Measurements from ENCODE around the gene SIAH3. TPM values are rescaled to one million over a fixed set of nuclear protein-coding genes. Genes with fewer than 3 reads are reported as not detected.

Gene SIAH3, protein sequence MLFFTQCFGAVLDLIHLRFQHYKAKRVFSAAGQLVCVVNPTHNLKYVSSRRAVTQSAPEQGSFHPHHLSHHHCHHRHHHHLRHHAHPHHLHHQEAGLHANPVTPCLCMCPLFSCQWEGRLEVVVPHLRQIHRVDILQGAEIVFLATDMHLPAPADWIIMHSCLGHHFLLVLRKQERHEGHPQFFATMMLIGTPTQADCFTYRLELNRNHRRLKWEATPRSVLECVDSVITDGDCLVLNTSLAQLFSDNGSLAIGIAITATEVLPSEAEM
- total RNA-seq (1 to 10 TPM in 2 of 5 experiments, under 1 TPM in 3; 0.15 to 2.6 (median 0.61) TPM), polyA plus RNA-seq (under 1 TPM; 0.13 to 0.17 TPM), total RNA-seq (2.0 reads per million, percentile 9 among the genes with 10 or more reads in this experiment)

DNA sequence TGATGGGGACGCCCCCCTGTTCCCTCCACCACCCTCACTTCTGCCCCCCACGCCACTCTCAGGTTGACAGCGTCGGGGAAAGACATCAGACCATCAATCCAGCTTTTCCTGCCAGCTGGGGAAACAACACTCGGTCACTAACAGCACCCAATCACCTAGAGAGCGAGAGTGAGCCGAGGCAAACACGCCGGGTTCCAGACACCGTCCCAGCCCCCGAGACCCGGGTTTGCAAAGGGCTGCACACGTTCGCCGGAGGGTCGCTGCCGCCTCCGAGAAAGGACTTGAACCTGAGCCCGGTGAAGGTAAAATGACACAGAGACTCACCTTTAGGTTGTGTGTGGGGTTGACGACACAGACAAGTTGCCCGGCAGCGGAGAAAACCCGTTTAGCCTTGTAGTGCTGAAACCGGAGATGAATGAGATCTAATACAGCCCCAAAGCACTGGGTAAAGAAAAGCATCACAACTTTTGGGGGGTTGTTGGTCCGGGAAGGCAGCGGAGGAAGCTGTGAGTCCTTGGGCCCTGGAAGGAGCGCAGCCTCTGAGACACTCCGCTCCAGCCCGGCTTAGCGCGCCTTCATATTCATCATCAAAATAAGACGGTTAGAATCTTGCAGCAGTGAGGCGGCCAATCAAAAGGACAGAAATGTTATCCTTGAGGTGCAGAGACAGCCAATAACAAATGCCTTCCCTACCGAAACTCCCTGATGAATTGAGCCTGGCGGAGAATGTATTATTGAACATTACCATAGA is at the start of gene SIAH3:
Gene SIAH3, minus strand, starts transcription at position 583 of the 751 bp plus-strand sequence. Its CDS starts 124 bp downstream, at position 459.
- Histone ChIP-seq H3K36me3 (ENCODE audit: control insufficient read depth in 2 of 3, insufficient read depth in 3 of 3, low read length in 3 of 3) (no peaks in the 10 kb centered on the region), H3K4me1 (ENCODE audit: control insufficient read depth in 2 of 2, insufficient read depth in 2 of 2, low read length in 2 of 2) (peaks cover 29 to 45% of the 10 kb centered on the region in 2 donors), H3K9me3 (ENCODE audit: control insufficient read depth in 2 of 3, low read length in 3 of 3) (peaks cover 0 to 4% (median 0%) of the 10 kb centered on the region in 3 experiments), H3K27me3 (ENCODE audit: control insufficient read depth in 2 of 2, insufficient read depth in 2 of 2, low read length in 2 of 2) (peaks cover 0 to 4% of the 10 kb centered on the region in 2 donors), H3K27ac (ENCODE audit: low read depth, low read length) (peak within 1 kb of the TSS; percentile 61), H3K4me3 (ENCODE audit: low read length) (peak within 1 kb of the TSS; percentile 57)
- Mint-ChIP-seq H3K27ac (peak within 1 kb of the TSS in 8 of 9 donors; percentile 72 to 96 (median 90)), H3K27me3 (peaks cover 0 to 71% (median 5%) of the 10 kb centered on the region in 5 donors), H3K4me3 (peak within 1 kb of the TSS; percentile 75 to 94 (median 90)), H3K4me1 (peaks cover 35 to 56% (median 55%) of the 10 kb centered on the region in 7 donors), H3K36me3 (peaks cover 0 to 4% (median 0%) of the 10 kb centered on the region in 5 donors), H3K9me3 (peaks cover 0 to 13% (median 5%) of the 10 kb centered on the region in 11 donors)
- CTCF ChIA-PET = interaction anchor here (0.6 kb wide), 1 partner anchor 901 kb away, joined by 3 read pairs; no protein-coding TSS in a partner anchor
- DNase-seq (peak in 7 of 9 donors; percentile 23 to 50 (median 39)), ATAC-seq (peak; percentile 59)
- intact Hi-C loops (cut with micrococcal nuclease) = loop anchor here in 1 of 2 donors (5.0 kb wide), 1 partner anchor 116 kb away; no protein-coding TSS in a partner anchor
- POLR2A ChIA-PET = interaction anchor here (0.6 to 2.5 kb wide), 2 partner anchors 10 to 872 kb away, joined by 3 to 20 read pairs; no protein-coding TSS in a partner anchor

DNA sequence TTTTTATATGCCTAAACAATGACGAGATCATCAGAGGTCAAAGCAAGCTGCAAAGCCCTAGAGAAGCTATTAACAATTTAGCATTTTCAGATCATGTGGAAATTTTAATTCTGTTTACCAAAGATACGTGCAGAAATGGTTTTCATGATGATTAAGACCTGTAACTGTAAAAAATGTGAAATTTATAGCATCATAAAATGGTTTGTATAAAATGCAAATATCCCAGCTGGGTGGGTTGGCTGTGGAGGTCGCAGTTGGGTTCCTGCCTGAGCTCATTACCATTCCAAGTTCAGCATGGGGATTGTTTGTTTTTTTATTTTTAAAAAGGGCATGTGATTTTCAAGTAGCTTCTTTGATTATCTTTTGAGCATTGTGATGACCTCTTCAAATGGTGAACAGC is 47.9 kb upstream of the SIAH3 start:
- no peaks in the 10 kb centered on the region for H3K9me3 ChIP-seq (ENCODE audit: control insufficient read depth in 2 of 3, low read length in 3 of 3)
- H3K27ac Mint-ChIP-seq = no peak overlapping the region
- intact Hi-C loops (cut with micrococcal nuclease) = no loop called here
- H3K36me3 ChIP-seq (ENCODE audit: control insufficient read depth in 2 of 3, insufficient read depth in 3 of 3, low read length in 3 of 3) = no peaks in the 10 kb centered on the region
- no peak for ATAC-seq
- no peak for DNase-seq
- peaks cover 0 to 15% (median 5%) of the 10 kb centered on the region in 5 donors for H3K27me3 Mint-ChIP-seq
- H3K4me1 Mint-ChIP-seq = peaks cover 0 to 10% (median 2%) of the 10 kb centered on the region in 7 donors
- no peak overlapping the region for H3K4me3 Mint-ChIP-seq
- H3K4me3 ChIP-seq (ENCODE audit: low read length) = no peak overlapping the region
- peaks cover 0 to 2% of the 10 kb centered on the region in 2 donors for H3K27me3 ChIP-seq (ENCODE audit: control insufficient read depth in 2 of 2, insufficient read depth in 2 of 2, low read length in 2 of 2)
- no peaks in the 10 kb centered on the region for H3K4me1 ChIP-seq (ENCODE audit: control insufficient read depth in 2 of 2, insufficient read depth in 2 of 2, low read length in 2 of 2)
- CTCF ChIA-PET = no interaction called here
- H3K9me3 Mint-ChIP-seq = peaks cover 0 to 2% (median 0%) of the 10 kb centered on the region in 11 donors
- POLR2A ChIA-PET = no interaction called here
- peaks cover 0 to 5% (median 0%) of the 10 kb centered on the region in 5 donors for H3K36me3 Mint-ChIP-seq
- H3K27ac ChIP-seq (ENCODE audit: low read depth, low read length) = no peak overlapping the region

DNA sequence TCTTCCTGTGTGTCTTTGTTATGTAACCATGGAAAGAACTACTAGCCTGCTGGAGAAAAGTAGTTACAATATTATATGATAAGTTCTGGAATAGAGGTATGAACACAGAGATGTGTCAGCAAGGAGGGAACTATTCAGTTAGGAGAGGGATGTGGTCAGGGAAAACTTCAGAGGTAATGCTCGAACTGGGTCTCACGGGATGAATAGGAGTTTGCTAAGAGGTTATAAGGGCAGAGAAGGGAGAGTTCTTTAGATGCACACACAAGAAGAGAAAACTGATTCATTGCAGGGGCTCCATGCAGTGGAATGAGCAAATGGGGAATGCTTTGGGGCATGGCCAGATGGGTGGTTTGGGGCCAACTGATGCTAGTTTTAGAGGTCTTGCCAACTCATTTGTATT is 46.0 kb upstream of the SIAH3 start:
- H3K27ac ChIP-seq (ENCODE audit: low read depth, low read length) = no peak overlapping the region
- ChIA-PET CTCF (no interaction called here), POLR2A (no interaction called here)
- H3K27me3 ChIP-seq (ENCODE audit: control insufficient read depth in 2 of 2, insufficient read depth in 2 of 2, low read length in 2 of 2) = peaks cover 0 to 2% of the 10 kb centered on the region in 2 donors
- Mint-ChIP-seq H3K9me3 (peaks cover 0 to 2% (median 0%) of the 10 kb centered on the region in 11 donors), H3K36me3 (peaks cover 0 to 5% (median 0%) of the 10 kb centered on the region in 5 donors), H3K4me3 (no peak overlapping the region), H3K27ac (peak overlapping the region in 1 of 9 donors; percentile 37), H3K27me3 (peaks cover 0 to 15% (median 5%) of the 10 kb centered on the region in 5 donors), H3K4me1 (peaks cover 0 to 10% (median 2%) of the 10 kb centered on the region in 7 donors)
- DNase-seq (no peak), ATAC-seq (no peak)
- H3K4me1 ChIP-seq (ENCODE audit: control insufficient read depth in 2 of 2, insufficient read depth in 2 of 2, low read length in 2 of 2) = no peaks in the 10 kb centered on the region
- H3K4me3 ChIP-seq (ENCODE audit: low read length) = no peak overlapping the region
- intact Hi-C loops (cut with micrococcal nuclease) = no loop called here
- H3K36me3 ChIP-seq (ENCODE audit: control insufficient read depth in 2 of 3, insufficient read depth in 3 of 3, low read length in 3 of 3) = no peaks in the 10 kb centered on the region
- H3K9me3 ChIP-seq (ENCODE audit: control insufficient read depth in 2 of 3, low read length in 3 of 3) = no peaks in the 10 kb centered on the region

DNA sequence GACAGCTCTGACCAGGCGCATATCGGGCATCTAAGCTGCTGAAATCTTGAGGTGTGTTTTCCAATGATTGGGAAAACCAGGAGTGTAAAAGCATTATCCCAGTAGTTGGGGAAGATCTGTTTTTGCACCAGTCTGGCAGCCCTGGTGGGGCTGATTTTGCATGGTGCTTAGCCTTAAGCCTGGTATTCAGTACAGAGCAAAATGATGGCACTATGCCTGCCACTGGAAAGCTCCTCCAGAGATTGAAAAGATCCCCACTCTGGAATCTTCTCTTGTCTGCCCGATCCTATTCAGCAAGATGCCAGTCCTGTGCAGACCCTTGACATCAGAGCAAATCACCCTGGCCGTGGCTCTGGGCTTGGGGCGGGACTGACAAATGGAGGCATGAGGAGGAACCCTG is 44.7 kb upstream of the SIAH3 start:
- ChIA-PET CTCF (no interaction called here), POLR2A (no interaction called here)
- peaks cover 0 to 5% (median 0%) of the 10 kb centered on the region in 5 donors for H3K36me3 Mint-ChIP-seq
- H3K4me1 Mint-ChIP-seq = peaks cover 0 to 10% (median 2%) of the 10 kb centered on the region in 7 donors
- DNase-seq = no peak
- Histone ChIP-seq H3K4me1 (ENCODE audit: control insufficient read depth in 2 of 2, insufficient read depth in 2 of 2, low read length in 2 of 2) (no peaks in the 10 kb centered on the region), H3K4me3 (ENCODE audit: low read length) (no peak overlapping the region), H3K9me3 (ENCODE audit: control insufficient read depth in 2 of 3, low read length in 3 of 3) (no peaks in the 10 kb centered on the region), H3K27me3 (ENCODE audit: control insufficient read depth in 2 of 2, insufficient read depth in 2 of 2, low read length in 2 of 2) (peaks cover 0 to 2% of the 10 kb centered on the region in 2 donors), H3K27ac (ENCODE audit: low read depth, low read length) (no peak overlapping the region), H3K36me3 (ENCODE audit: control insufficient read depth in 2 of 3, insufficient read depth in 3 of 3, low read length in 3 of 3) (no peaks in the 10 kb centered on the region)
- H3K27me3 Mint-ChIP-seq = peaks cover 4 to 17% (median 8%) of the 10 kb centered on the region in 5 donors
- H3K9me3 Mint-ChIP-seq = peaks cover 0 to 2% (median 0%) of the 10 kb centered on the region in 11 donors
- no peak for ATAC-seq
- no peak overlapping the region for H3K27ac Mint-ChIP-seq
- intact Hi-C loops (cut with micrococcal nuclease) = no loop called here
- no peak overlapping the region for H3K4me3 Mint-ChIP-seq

DNA sequence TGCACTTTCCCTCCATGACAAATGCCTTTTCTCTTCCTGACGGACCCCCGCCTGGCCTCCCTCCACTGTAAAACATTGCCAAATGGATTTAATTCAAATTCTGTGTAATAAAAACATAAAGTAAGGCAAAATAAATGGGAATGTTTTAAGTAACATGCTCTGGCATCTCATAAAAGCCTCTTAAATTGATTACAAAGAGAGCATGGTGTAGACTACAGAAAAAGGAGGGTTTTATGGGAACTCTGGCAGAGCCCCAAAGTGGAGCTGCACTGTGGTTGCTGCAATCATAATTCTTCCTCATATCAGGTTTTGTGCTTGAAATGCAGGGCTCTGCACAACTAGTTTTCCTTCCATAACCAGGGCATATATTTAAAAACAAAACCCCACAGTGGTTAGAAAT is 44.3 kb upstream of the SIAH3 start:
- Histone ChIP-seq H3K4me1 (ENCODE audit: control insufficient read depth in 2 of 2, insufficient read depth in 2 of 2, low read length in 2 of 2) (no peaks in the 10 kb centered on the region), H3K36me3 (ENCODE audit: control insufficient read depth in 2 of 3, insufficient read depth in 3 of 3, low read length in 3 of 3) (no peaks in the 10 kb centered on the region), H3K4me3 (ENCODE audit: low read length) (no peak overlapping the region), H3K27me3 (ENCODE audit: control insufficient read depth in 2 of 2, insufficient read depth in 2 of 2, low read length in 2 of 2) (peaks cover 0 to 2% of the 10 kb centered on the region in 2 donors), H3K27ac (ENCODE audit: low read depth, low read length) (no peak overlapping the region), H3K9me3 (ENCODE audit: control insufficient read depth in 2 of 3, low read length in 3 of 3) (no peaks in the 10 kb centered on the region)
- DNase-seq (no peak), ATAC-seq (no peak)
- CTCF ChIA-PET = no interaction called here
- Mint-ChIP-seq H3K4me1 (peaks cover 0 to 10% (median 2%) of the 10 kb centered on the region in 7 donors), H3K27me3 (peaks cover 4 to 17% (median 8%) of the 10 kb centered on the region in 5 donors), H3K4me3 (no peak overlapping the region), H3K9me3 (peaks cover 0 to 4% (median 0%) of the 10 kb centered on the region in 11 donors), H3K36me3 (peaks cover 0 to 5% (median 0%) of the 10 kb centered on the region in 5 donors), H3K27ac (no peak overlapping the region)
- intact Hi-C loops (cut with micrococcal nuclease) = no loop called here
- POLR2A ChIA-PET = no interaction called here

DNA sequence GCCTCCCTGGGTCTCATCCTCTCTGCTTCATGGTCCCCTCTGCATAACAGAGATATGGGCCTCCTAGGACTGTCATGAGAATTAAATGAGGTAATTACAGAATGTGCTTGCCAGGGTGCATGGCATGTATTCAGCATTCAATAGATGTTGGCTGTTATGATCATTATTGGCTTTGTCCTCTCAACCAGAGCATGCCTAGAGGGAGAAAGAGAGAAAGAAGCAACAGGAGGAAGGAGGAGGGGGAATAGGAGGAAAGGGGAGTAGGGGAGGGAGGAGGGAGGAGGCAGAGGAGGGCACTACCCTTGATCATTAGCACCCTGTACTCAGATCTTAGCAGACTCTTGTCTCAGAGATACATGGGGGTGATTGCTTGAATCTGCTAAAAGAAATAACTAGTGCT is 41.0 kb upstream of the SIAH3 start:
- H3K36me3 Mint-ChIP-seq = peaks cover 0 to 2% (median 0%) of the 10 kb centered on the region in 5 donors
- Histone ChIP-seq H3K36me3 (ENCODE audit: control insufficient read depth in 2 of 3, insufficient read depth in 3 of 3, low read length in 3 of 3) (no peaks in the 10 kb centered on the region), H3K27ac (ENCODE audit: low read depth, low read length) (no peak overlapping the region), H3K4me1 (ENCODE audit: control insufficient read depth in 2 of 2, insufficient read depth in 2 of 2, low read length in 2 of 2) (no peaks in the 10 kb centered on the region), H3K4me3 (ENCODE audit: low read length) (no peak overlapping the region), H3K9me3 (ENCODE audit: control insufficient read depth in 2 of 3, low read length in 3 of 3) (no peaks in the 10 kb centered on the region), H3K27me3 (ENCODE audit: control insufficient read depth in 2 of 2, insufficient read depth in 2 of 2, low read length in 2 of 2) (peaks cover 0 to 2% of the 10 kb centered on the region in 2 donors)
- ATAC-seq (no peak), DNase-seq (no peak)
- intact Hi-C loops (cut with micrococcal nuclease) = loop anchor here in 1 of 2 donors (5.0 kb wide), 1 partner anchor 85 kb away; no protein-coding TSS in a partner anchor
- H3K27ac Mint-ChIP-seq = no peak overlapping the region
- ChIA-PET CTCF (no interaction called here), POLR2A (no interaction called here)
- peaks cover 0 to 4% (median 0%) of the 10 kb centered on the region in 7 donors for H3K4me1 Mint-ChIP-seq
- H3K9me3 Mint-ChIP-seq = peaks cover 0 to 3% (median 0%) of the 10 kb centered on the region in 11 donors
- H3K27me3 Mint-ChIP-seq = peaks cover 0 to 8% (median 4%) of the 10 kb centered on the region in 5 donors
- no peak overlapping the region for H3K4me3 Mint-ChIP-seq

All from naive thymus-derived CD4-positive, alpha-beta T cell (primary cell).